ENCODE results near the gene ENPP6. TPM values are rescaled to one million over a fixed set of nuclear protein-coding genes. Genes with fewer than 3 reads are reported as not detected.
"Not testable (repeated sequence)": the region's sequence is repeated elsewhere in the genome, so short reads cannot be mapped to it uniquely, and the experiment has no call there.

ENPP6 gene
- total RNA-seq, 6 experiments from 2014 or later: not detected

GRCh38 chr4:184142121-184143000 is 75.3 kb downstream of the ENPP6 start:
- H3K9me3 Mint-ChIP-seq: peaks cover 37% of the 10 kb centered on the region
- H3K27me3 Mint-ChIP-seq (ENCODE audit: insufficient read depth): no peaks in the 10 kb centered on the region; the same call in 1 of the 2 replicates
- H3K4me1 Mint-ChIP-seq (ENCODE audit: low read depth): no peaks in the 10 kb centered on the region
- no peak for DNase-seq
- no peak overlapping the region for H3K4me3 Mint-ChIP-seq
- no peak for TF ChIP-seq CTCF (IDR thresholded peaks at IDR 0.05)
- no peaks in the 10 kb centered on the region for H3K36me3 Mint-ChIP-seq (ENCODE audit: low read depth)
- H3K27ac Mint-ChIP-seq: no peak overlapping the region

- DNase-seq; H3K27me3 Mint-ChIP-seq (ENCODE audit: insufficient read depth); H3K36me3 Mint-ChIP-seq (ENCODE audit: low read depth); H3K27ac Mint-ChIP-seq; H3K4me1 Mint-ChIP-seq (ENCODE audit: low read depth); H3K4me3 Mint-ChIP-seq: not testable (repeated sequence)
- H3K9me3 Mint-ChIP-seq: peaks cover 42% of the 10 kb centered on the region
Measured at GRCh38 chr4:184140901-184141300, 76.8 kb downstream of the ENPP6 start.

- Mint-ChIP-seq H3K36me3 (ENCODE audit: low read depth) (no peaks in the 10 kb centered on the region), H3K9me3 (peaks cover 32% of the 10 kb centered on the region), H3K27me3 (ENCODE audit: insufficient read depth) (no peaks in the 10 kb centered on the region), H3K27ac (no peak overlapping the region), H3K4me1 (ENCODE audit: low read depth) (no peaks in the 10 kb centered on the region), H3K4me3 (no peak overlapping the region)
- no peak for TF ChIP-seq CTCF (IDR thresholded peaks at IDR 0.05)
- DNase-seq: no peak
Measured at GRCh38 chr4:184136525-184136924, 81.1 kb downstream of the ENPP6 start.

DNA sequence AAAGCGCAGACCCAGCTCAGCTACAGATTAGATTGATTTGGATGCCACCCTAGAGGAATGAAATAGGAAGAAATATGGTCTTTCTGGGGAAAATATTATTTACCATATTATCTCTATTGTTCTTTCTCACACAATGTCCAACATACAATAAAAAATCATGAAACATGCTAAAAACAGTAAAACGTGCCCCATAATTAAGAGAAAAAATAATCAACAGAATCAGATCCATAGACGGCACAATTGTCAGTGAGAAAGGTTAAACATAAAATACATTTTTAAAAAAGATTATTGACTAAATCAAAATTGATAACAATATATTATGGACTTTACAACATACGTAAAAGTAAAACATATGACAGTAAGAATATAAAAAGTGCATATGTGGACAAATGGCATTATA is 90.9 kb downstream of the ENPP6 start:
- no peak for TF ChIP-seq CTCF (IDR thresholded peaks at IDR 0.05)
- Mint-ChIP-seq H3K27ac (no peak overlapping the region), H3K9me3 (peaks cover 22% of the 10 kb centered on the region), H3K4me3 (no peak overlapping the region), H3K36me3 (ENCODE audit: low read depth) (no peaks in the 10 kb centered on the region; the same call in 1 of the 2 replicates), H3K4me1 (ENCODE audit: low read depth) (no peaks in the 10 kb centered on the region), H3K27me3 (ENCODE audit: insufficient read depth) (no peaks in the 10 kb centered on the region)
- DNase-seq: no peak

GRCh38 chr4:184122631-184123408 is 94.9 kb downstream of the ENPP6 start:
- Mint-ChIP-seq H3K4me3 (no peak overlapping the region), H3K4me1 (ENCODE audit: low read depth) (no peaks in the 10 kb centered on the region), H3K36me3 (ENCODE audit: low read depth) (no peaks in the 10 kb centered on the region), H3K9me3 (peaks cover 26% of the 10 kb centered on the region), H3K27ac (no peak overlapping the region), H3K27me3 (ENCODE audit: insufficient read depth) (no peaks in the 10 kb centered on the region)
- no peak for DNase-seq
- TF ChIP-seq CTCF (IDR thresholded peaks at IDR 0.05): no peak
